Vagina (tissue), 2 donors: ENCODE measurements around the gene ARHGEF16.

Experiments used
- POLR2A ChIP-seq, 2 donors: fragments of 450-650 bp; IDR thresholded peaks; one replicate each; pipeline ENCODE4 v1.6.1; 2017; ENCODE audit warnings: antibody characterized with exemption in 2 of 2, mild to moderate bottlenecking in 2 of 2, moderate library complexity in 2 of 2
- POLR2AphosphoS5 ChIP-seq, 2 donors: sonication (generic); formaldehyde crosslinking; IDR thresholded peaks; one replicate each; pipeline ENCODE4 v1.9.0; 2017; ENCODE audit warnings: antibody characterized with exemption in 2 of 2, mild to moderate bottlenecking in 2 of 2, low read depth in 1 of 2; ENCODE audit not compliant: insufficient read depth in 1 of 2

DNA sequence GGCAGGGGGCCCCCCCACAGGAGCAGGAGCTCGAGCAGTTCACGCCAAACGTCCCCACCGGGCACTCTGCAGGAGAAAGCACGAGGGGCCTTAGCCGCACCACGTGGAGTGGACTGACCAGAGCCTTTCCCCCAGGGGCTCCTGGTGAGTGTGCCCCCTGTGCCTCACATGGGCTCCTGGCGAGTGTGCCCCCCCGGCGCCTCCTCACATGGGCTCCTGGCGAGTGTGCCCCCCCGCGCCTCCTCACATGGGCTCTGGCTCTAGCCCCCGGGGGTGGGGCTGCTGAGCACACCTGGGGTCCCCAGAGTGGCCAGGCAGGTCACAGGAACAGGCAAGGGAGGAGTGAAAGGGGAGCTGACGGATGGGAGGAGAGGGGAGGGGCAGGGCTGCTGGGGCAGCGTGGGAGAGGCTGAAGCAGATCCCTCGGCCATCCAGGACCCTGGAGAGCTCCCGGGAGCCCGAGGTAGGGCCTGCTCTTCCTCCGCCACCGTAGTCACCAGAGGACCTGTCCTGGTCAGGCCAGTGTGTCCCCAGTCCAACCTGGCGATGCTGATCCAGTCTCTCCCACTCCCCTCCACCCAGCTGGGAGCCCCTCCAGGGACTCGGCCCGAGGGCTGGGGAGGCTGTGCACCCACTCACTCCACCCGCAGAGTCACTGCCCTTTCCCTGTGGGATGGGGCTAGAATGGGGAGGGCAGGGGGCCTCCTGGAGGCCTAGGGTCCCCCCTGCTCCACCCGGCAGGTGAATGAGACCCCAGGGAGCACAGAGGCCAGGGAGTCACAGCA lies 47.6 kb downstream of the ARHGEF16 start:
- no peak for TF ChIP-seq POLR2A (IDR thresholded peaks at IDR 0.05)
- TF ChIP-seq POLR2AphosphoS5 (IDR thresholded peaks at IDR 0.05; ENCODE audit: insufficient read depth in 1 of 2, low read depth in 1 of 2): no peak
